Measurements from ENCODE around the gene FYN. TPM values are rescaled to one million over a fixed set of nuclear protein-coding genes. Genes with fewer than 3 reads are reported as not detected.

Gene FYN
- total RNA-seq, 4 donors from 2014 or later: 16.3 to 288 (median 52.2) TPM

DNA sequence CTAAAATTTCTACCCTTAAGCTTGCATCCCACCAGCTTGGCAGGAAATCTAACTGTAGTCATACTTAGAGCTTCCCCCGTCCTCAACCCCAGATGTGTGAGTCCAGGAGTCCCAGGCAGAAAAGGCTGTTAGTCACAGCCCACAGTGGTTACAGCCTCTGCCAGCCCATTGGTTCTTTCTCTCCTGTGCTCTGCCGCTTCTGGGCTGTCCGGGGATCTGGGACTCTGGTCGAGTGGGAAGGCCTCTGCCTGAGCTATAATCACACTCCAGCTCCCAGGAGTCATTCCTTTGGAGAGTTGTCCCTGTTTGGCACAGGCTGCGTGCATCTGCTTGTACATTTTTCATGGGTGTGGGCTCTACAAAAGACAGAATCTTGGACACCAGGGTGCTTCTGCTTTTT, 45.6 kb upstream of the FYN start:
- no peaks in the 10 kb centered on the region for H3K9me3 ChIP-seq
- no peaks in the 10 kb centered on the region for H3K36me3 ChIP-seq
- no peaks in the 10 kb centered on the region for H3K4me1 ChIP-seq
- TF ChIP-seq EP300 (IDR thresholded peaks at IDR 0.05; ENCODE audit: low read depth) (no peak), POLR2AphosphoS5 (IDR thresholded peaks at IDR 0.05) (no peak), POLR2A (IDR thresholded peaks at IDR 0.05) (no peak)
- TF ChIP-seq, protein P1, sequence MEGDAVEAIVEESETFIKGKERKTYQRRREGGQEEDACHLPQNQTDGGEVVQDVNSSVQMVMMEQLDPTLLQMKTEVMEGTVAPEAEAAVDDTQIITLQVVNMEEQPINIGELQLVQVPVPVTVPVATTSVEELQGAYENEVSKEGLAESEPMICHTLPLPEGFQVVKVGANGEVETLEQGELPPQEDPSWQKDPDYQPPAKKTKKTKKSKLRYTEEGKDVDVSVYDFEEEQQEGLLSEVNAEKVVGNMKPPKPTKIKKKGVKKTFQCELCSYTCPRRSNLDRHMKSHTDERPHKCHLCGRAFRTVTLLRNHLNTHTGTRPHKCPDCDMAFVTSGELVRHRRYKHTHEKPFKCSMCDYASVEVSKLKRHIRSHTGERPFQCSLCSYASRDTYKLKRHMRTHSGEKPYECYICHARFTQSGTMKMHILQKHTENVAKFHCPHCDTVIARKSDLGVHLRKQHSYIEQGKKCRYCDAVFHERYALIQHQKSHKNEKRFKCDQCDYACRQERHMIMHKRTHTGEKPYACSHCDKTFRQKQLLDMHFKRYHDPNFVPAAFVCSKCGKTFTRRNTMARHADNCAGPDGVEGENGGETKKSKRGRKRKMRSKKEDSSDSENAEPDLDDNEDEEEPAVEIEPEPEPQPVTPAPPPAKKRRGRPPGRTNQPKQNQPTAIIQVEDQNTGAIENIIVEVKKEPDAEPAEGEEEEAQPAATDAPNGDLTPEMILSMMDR (IDR thresholded peaks at IDR 0.05): no peak
- H3K27ac ChIP-seq: no peak overlapping the region
- H3K4me3 ChIP-seq: no peak overlapping the region
- no peaks in the 10 kb centered on the region for H3K27me3 ChIP-seq
- in situ Hi-C loops (cut with MboI; ENCODE audit: low pct_ligation_motif_present in 1 of 4, low pct_unique_long_range_greater_than_20kb in 1 of 4, low sequenced_read_pairs in 3 of 4): no loop called here
- no peak for DNase-seq
- intact Hi-C loops (cut with DNase I; ENCODE audit: low total_unique reads): no loop called here
- 60% methylated on average over 5 of the region's 5 CpGs; no CpG with 5 or more reads in 1 of the 2 donors for WGBS, 2 donors (ENCODE audit: low coverage in 1 of 2)

DNA sequence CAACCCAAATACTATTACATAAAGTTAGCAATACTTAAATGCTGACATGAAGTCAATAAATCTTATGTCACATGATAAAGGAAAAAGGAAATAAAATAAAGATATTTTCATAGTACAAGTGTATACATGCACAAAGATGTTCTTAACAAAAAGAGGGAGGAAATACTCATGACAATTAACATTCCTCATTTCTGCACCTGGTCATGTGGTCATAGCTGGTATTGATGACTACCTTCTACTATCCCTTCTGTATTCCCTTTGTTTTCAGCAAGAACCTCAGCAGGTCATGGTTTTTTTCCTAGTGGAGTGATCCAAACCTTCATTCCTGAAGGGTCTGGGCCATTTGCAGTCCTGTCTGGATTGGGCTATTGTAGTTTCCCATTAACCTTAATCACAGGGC, 43.5 kb upstream of the FYN start:
- no peak for DNase-seq
- Histone ChIP-seq H3K36me3 (no peaks in the 10 kb centered on the region), H3K4me1 (no peaks in the 10 kb centered on the region), H3K27ac (no peak overlapping the region), H3K4me3 (no peak overlapping the region), H3K27me3 (no peaks in the 10 kb centered on the region), H3K9me3 (no peaks in the 10 kb centered on the region)
- intact Hi-C loops (cut with DNase I; ENCODE audit: low total_unique reads) (no loop called here), in situ Hi-C loops (cut with MboI; ENCODE audit: low pct_ligation_motif_present in 1 of 4, low pct_unique_long_range_greater_than_20kb in 1 of 4, low sequenced_read_pairs in 3 of 4) (no loop called here)
- no peak for TF ChIP-seq POLR2A (IDR thresholded peaks at IDR 0.05)
- no peak for TF ChIP-seq EP300 (IDR thresholded peaks at IDR 0.05; ENCODE audit: low read depth)
- no peak for TF ChIP-seq POLR2AphosphoS5 (IDR thresholded peaks at IDR 0.05)
- TF ChIP-seq, protein P1 (IDR thresholded peaks at IDR 0.05): no peak

DNA sequence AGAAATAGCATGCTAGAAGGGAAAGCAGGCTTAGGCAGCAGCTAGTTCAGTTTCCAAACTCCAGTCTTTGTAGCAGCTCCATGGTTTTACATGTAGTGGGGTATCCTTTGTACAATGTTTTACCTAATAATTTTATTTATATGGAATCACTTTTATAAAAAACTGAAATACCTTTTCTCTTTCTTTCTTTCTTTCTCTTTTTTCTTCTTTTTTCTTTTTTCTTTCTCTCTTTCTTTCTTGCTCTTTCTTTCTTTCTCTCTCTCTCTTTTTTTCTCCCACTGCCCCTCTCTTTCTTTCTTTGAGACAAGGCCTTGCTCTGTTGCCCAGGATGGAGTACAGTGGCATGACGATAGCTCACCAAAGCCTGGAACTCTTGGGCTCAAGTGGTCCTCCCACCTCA, 41.4 kb upstream of the FYN start:
- no peak overlapping the region for H3K27ac ChIP-seq
- WGBS, 2 donors (ENCODE audit: low coverage in 1 of 2): 89 to 90% methylated on average over 1 of the region's 1 CpG

DNA sequence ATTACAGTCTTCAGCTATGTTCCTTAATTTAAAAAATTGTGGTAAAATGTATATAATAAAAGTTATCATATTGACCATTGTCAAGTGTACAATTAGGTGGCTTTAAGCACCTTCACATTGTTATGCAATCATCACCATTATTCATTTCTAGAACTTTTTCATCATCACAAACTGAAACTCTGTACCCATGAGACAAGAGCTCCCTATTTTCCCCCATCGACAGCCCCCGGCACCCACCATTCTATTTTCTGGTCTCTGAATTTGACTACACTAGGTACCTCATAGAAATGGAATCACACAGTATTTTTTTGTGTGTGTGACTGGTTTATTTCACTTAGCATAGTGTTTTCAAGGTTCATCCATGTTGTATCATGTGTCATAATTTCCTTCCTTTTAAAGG, 39.7 kb upstream of the FYN start:
- Histone ChIP-seq H3K27ac (no peak overlapping the region), H3K36me3 (no peaks in the 10 kb centered on the region), H3K27me3 (no peaks in the 10 kb centered on the region), H3K4me3 (no peak overlapping the region), H3K9me3 (no peaks in the 10 kb centered on the region), H3K4me1 (no peaks in the 10 kb centered on the region)
- in situ Hi-C loops (cut with MboI; ENCODE audit: low pct_ligation_motif_present in 1 of 4, low pct_unique_long_range_greater_than_20kb in 1 of 4, low sequenced_read_pairs in 3 of 4) (no loop called here), intact Hi-C loops (cut with DNase I; ENCODE audit: low total_unique reads) (no loop called here)
- TF ChIP-seq POLR2AphosphoS5 (IDR thresholded peaks at IDR 0.05): no peak
- TF ChIP-seq EP300 (IDR thresholded peaks at IDR 0.05; ENCODE audit: low read depth): no peak
- no peak for TF ChIP-seq POLR2A (IDR thresholded peaks at IDR 0.05)
- TF ChIP-seq, protein P1 (IDR thresholded peaks at IDR 0.05): no peak
- WGBS, 2 donors (ENCODE audit: low coverage in 1 of 2): 86 to 100% methylated on average over 2 of the region's 2 CpGs
- DNase-seq: no peak

More for the DNA sequence above, 41.4 kb upstream of the FYN start:
- Histone ChIP-seq H3K36me3 (no peaks in the 10 kb centered on the region), H3K27me3 (no peaks in the 10 kb centered on the region), H3K4me3 (no peak overlapping the region), H3K4me1 (no peaks in the 10 kb centered on the region), H3K9me3 (no peaks in the 10 kb centered on the region)
- no peak for DNase-seq
- intact Hi-C loops (cut with DNase I; ENCODE audit: low total_unique reads): no loop called here
- in situ Hi-C loops (cut with MboI; ENCODE audit: low pct_ligation_motif_present in 1 of 4, low pct_unique_long_range_greater_than_20kb in 1 of 4, low sequenced_read_pairs in 3 of 4): no loop called here
- TF ChIP-seq POLR2AphosphoS5 (IDR thresholded peaks at IDR 0.05) (no peak), POLR2A (IDR thresholded peaks at IDR 0.05) (no peak), EP300 (IDR thresholded peaks at IDR 0.05; ENCODE audit: low read depth) (no peak)
- TF ChIP-seq, protein P1 (IDR thresholded peaks at IDR 0.05): no peak

Data from transverse colon (tissue), 4 donors.